OCI-LY3 (cell line): ENCODE results near the gene B4GALT1.

Experiments
- H2AFZ ChIP-seq: fragments of 200-600, 300-600 bp; shearing (Covaris generic); 2 replicates; pipeline ENCODE4 v1.6.0; 2014; ENCODE audit warnings: antibody characterized with exemption, low read depth, low read length
- H3K27ac ChIP-seq: fragments of 200-600, 300-600 bp; sonication (generic); 2 replicates; pipeline ENCODE4 v1.5.1; 2014; ENCODE audit warnings: mild to moderate bottlenecking, low read length, moderate library complexity, mixed read lengths
- H3K27me3 ChIP-seq: fragments of 200-600, 300-600 bp; sonication (generic); 2 replicates; pipeline ENCODE4 v1.6.1; 2014; ENCODE audit warnings: low read depth, low read length, mixed read lengths
- H3K36me3 ChIP-seq: fragments of 200-600, 300-600 bp; sonication (generic); replicated peaks from 2 replicates; pipeline ENCODE3; 2014; ENCODE audit warnings: low read depth, low read length, mixed read lengths
- H3K4me1 ChIP-seq: fragments of 300-600, 200-600 bp; sonication (generic); 2 replicates; pipeline ENCODE4 v1.6.1; 2014; ENCODE audit warnings: low read length, mixed read lengths
- H3K4me2 ChIP-seq: fragments of 200-600, 300-600 bp; sonication (generic); 2 replicates; pipeline ENCODE4 v1.6.1; 2014; ENCODE audit warnings: low read length, mixed read lengths
- H3K4me3 ChIP-seq: fragments of 300-600, 200-600 bp; sonication (generic); 2 replicates; pipeline ENCODE4 v1.5.1; 2014; ENCODE audit warnings: antibody characterized with exemption, mild to moderate bottlenecking, low read length, moderate library complexity
- H3K79me2 ChIP-seq: fragments of 300-600, 200-600 bp; shearing (Covaris generic); 2 replicates; pipeline ENCODE4 v1.6.1; 2014; ENCODE audit warnings: mild to moderate bottlenecking, low read length, mixed read lengths
- H3K9ac ChIP-seq: fragments of 300-600, 200-600 bp; shearing (Covaris generic); 2 replicates; pipeline ENCODE4 v1.6.0; 2014; ENCODE audit warnings: mild to moderate bottlenecking, low read length, moderate library complexity
- H3K9me3 ChIP-seq: fragments of 200-600, 300-600 bp; shearing (Covaris generic); 2 replicates; pipeline ENCODE4 v1.6.1; 2014; ENCODE audit warnings: low read length, mixed read lengths; ENCODE audit not compliant: insufficient read depth
- H4K20me1 ChIP-seq: fragments of 200-600, 300-600 bp; sonication (generic); 2 replicates; pipeline ENCODE4 v1.6.1; 2016; ENCODE audit warnings: low read length, mixed read lengths; ENCODE audit not compliant: insufficient read depth
- CTCF ChIP-seq: fragments of 200-600, 300-600 bp; sonication (generic); IDR thresholded peaks from 2 replicates; pipeline ENCODE4 v1.5.1; 2014; ENCODE audit warnings: antibody characterized with exemption, low read length, low read depth
- EZH2phosphoT487 ChIP-seq: fragments of 200-600 bp; shearing (Covaris generic); IDR thresholded peaks from 2 replicates; pipeline ENCODE4 v1.6.1; 2018; ENCODE audit warnings: antibody characterized with exemption, mixed run types, low read depth

The B4GALT1 gene

DNA sequence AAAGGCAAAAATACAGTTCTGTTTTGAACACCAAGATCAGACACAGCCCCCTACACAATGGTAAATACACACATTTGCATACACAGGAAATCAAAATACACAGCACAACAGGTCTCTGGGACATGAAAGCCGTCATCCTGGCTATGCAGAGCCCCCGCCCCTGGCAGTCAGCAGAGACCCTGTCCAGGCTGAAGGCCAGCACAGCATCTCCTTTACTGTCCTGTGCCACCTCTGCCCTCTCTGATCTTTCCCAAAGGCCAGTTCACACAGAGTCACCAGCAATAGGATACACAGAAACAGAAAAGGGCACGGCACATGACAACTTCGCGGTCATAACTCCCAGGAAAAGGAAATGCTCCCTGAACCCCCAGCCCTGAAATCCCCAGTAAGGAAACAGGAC is 56.5 kb downstream of the B4GALT1 start:
- Histone ChIP-seq H3K4me1 (peaks cover 10% of the 10 kb centered on the region), H3K4me2 (no peak overlapping the region), H3K36me3 (peaks cover 48% of the 10 kb centered on the region), H3K79me2 (peaks cover 15% of the 10 kb centered on the region), H3K9me3 (no peaks in the 10 kb centered on the region), H2AFZ (no peak overlapping the region), H3K4me3 (no peak overlapping the region), H4K20me1 (0 out of 2 replicates have a peak, but pooled peaks cover 16% of the 10 kb centered on the region), H3K27ac (no peak overlapping the region), H3K27me3 (no peaks in the 10 kb centered on the region), H3K9ac (no peak overlapping the region)
- no peak for TF ChIP-seq EZH2phosphoT487
- TF ChIP-seq CTCF: no peak

GRCh38 chr9:33109850-33110595 is 57.1 kb downstream of the B4GALT1 start:
- Histone ChIP-seq H3K4me1 (peaks cover 10% of the 10 kb centered on the region), H3K79me2 (peaks cover 10% of the 10 kb centered on the region), H2AFZ (no peak overlapping the region), H3K9ac (no peak overlapping the region), H3K9me3 (no peaks in the 10 kb centered on the region), H3K4me2 (no peak overlapping the region), H3K4me3 (no peak overlapping the region), H3K27me3 (no peaks in the 10 kb centered on the region), H4K20me1 (0 out of 2 replicates have a peak, but pooled peaks cover 13% of the 10 kb centered on the region), H3K36me3 (peaks cover 41% of the 10 kb centered on the region), H3K27ac (no peak overlapping the region)
- no peak for TF ChIP-seq EZH2phosphoT487
- no peak for TF ChIP-seq CTCF

GRCh38 chr9:33109097-33109496 is 58.0 kb downstream of the B4GALT1 start:
- Histone ChIP-seq H3K4me3 (no peak overlapping the region), H3K9ac (no peak overlapping the region), H3K36me3 (peaks cover 36% of the 10 kb centered on the region), H3K27ac (no peak overlapping the region), H3K79me2 (peaks cover 2% of the 10 kb centered on the region; the same call in 1 of the 2 replicates), H4K20me1 (0 out of 2 replicates have a peak, but pooled peaks cover 11% of the 10 kb centered on the region), H3K9me3 (no peaks in the 10 kb centered on the region), H3K27me3 (no peaks in the 10 kb centered on the region), H3K4me2 (no peak overlapping the region), H3K4me1 (peaks cover 10% of the 10 kb centered on the region), H2AFZ (no peak overlapping the region)
- TF ChIP-seq EZH2phosphoT487 (no peak), CTCF (no peak)

- TF ChIP-seq CTCF: no peak
- no peak for TF ChIP-seq EZH2phosphoT487
- 0 out of 2 replicates have a peak, but pooled peaks cover 11% of the 10 kb centered on the region for H4K20me1 ChIP-seq
- H2AFZ ChIP-seq: no peak overlapping the region
- H3K27ac ChIP-seq: no peak overlapping the region
- H3K4me2 ChIP-seq: no peak overlapping the region
- H3K4me3 ChIP-seq: no peak overlapping the region
- H3K27me3 ChIP-seq: no peaks in the 10 kb centered on the region
- H3K4me1 ChIP-seq: peaks cover 10% of the 10 kb centered on the region
- no peaks in the 10 kb centered on the region for H3K9me3 ChIP-seq
- H3K79me2 ChIP-seq: no peaks in the 10 kb centered on the region
- H3K9ac ChIP-seq: no peak overlapping the region
- peaks cover 31% of the 10 kb centered on the region for H3K36me3 ChIP-seq
Observed at GRCh38 chr9:33108472-33108871, 58.7 kb downstream of the B4GALT1 start.
